Calu3 (cell line): Measurements from ENCODE around the gene DDX20. TPM values are rescaled to one million over a fixed set of nuclear protein-coding genes. Genes with fewer than 3 reads are reported as not detected.

Source experiments
- BruUV-seq: library from RNA; stranded (reverse); fragments of 400-500 nt; replicated peaks from 2 replicates; lab custom pipeline; 2021; lab: Mats Ljungman, UMichigan
- CTCF ChIA-PET: fragments of 300-600 bp; sonication (Branson Sonifier 250); formaldehyde crosslinking; loops from one replicate; lab custom pipeline; 2022; ENCODE audit warnings: antibody characterized with exemption; lab: Charles Lee
- DNase-seq: peaks from one replicate; pipeline ENCODE4 v3.0.0; 2022
- H3K27ac Mint-ChIP-seq: one replicate; pipeline ENCODE4 v1.8.0; 2022; ENCODE audit warnings: mixed read lengths; ENCODE audit not compliant: unreplicated experiment
- H3K27me3 Mint-ChIP-seq: one replicate; pipeline ENCODE4 v1.8.0; 2022; ENCODE audit warnings: mixed read lengths; ENCODE audit not compliant: unreplicated experiment
- H3K36me3 Mint-ChIP-seq: one replicate; pipeline ENCODE4 v1.8.0; 2022; ENCODE audit warnings: mild to moderate bottlenecking, moderate library complexity, mixed read lengths; ENCODE audit not compliant: insufficient read depth, unreplicated experiment
- H3K4me1 Mint-ChIP-seq: one replicate; pipeline ENCODE4 v1.8.0; 2022; ENCODE audit warnings: mild to moderate bottlenecking, low read depth, mixed read lengths; ENCODE audit not compliant: unreplicated experiment
- H3K4me3 Mint-ChIP-seq: one replicate; pipeline ENCODE4 v1.8.0; 2022; ENCODE audit warnings: mild to moderate bottlenecking, low read depth, moderate library complexity, mixed read lengths; ENCODE audit not compliant: unreplicated experiment
- H3K9me3 Mint-ChIP-seq: one replicate; pipeline ENCODE4 v1.8.0; 2022; ENCODE audit warnings: low read depth, mixed read lengths; ENCODE audit not compliant: unreplicated experiment
- intact Hi-C: fragments of 100-400 bp; cut with micrococcal nuclease; formaldehyde crosslinking; loops from one replicate; pipeline ENCODE4 v1.10.0; 2022; ENCODE audit not compliant: unreplicated experiment
- total RNA-seq: library from RNA; stranded (reverse); gene quantifications from 2 replicates; pipeline ENCODE4 v1.2.3, GENCODE V29; 2022
- TF ChIP-seq, protein P1 (sequence below): fragments of 200-600 bp; IDR thresholded peaks from one replicate; pipeline ENCODE4 v1.8.0; 2022; ENCODE audit warnings: antibody characterized with exemption; ENCODE audit not compliant: unreplicated experiment

The DDX20 gene
- total RNA-seq, 1 experiment from 2014 or later: 8.9 TPM

DNA sequence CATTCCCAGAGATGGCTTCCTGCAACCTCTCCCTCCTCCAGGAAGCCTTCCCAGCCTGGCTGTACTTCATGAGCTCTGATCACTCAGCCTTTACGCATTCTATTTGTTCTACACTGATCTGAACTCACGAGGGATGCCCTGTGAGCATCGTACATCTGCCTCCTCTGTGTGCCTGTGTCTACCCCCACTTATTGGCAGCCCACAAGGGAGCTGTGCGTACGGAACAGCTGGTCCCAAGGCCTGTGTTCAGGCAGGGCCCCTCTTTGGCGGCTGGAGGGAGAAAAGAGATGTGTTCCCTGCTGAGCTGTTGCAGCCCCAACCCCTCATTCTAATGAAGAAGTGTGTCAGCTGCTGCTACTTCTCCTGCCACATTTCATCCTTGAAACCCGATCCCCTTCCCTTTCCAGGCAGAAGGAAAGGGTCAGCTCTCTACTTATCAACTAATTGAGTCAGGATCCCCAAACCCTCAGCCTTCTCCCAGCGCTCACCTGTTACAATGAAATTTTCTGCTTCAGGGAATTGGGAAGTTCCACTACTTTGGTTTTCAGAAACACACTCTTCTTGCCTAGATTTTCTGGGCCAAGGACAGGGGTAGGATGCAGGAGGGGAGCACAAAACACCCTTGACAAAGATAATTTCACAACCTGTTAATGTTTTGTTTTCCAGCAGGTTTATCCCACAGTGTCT, 19.7 kb upstream of the DDX20 start:
- CTCF ChIA-PET: no interaction called here
- Mint-ChIP-seq H3K36me3 (peaks cover 27% of the 10 kb centered on the region), H3K4me1 (peaks cover 24% of the 10 kb centered on the region), H3K27ac (no peak overlapping the region), H3K9me3 (no peaks in the 10 kb centered on the region), H3K4me3 (no peak overlapping the region), H3K27me3 (peaks cover 56% of the 10 kb centered on the region)
- TF ChIP-seq, protein P1, sequence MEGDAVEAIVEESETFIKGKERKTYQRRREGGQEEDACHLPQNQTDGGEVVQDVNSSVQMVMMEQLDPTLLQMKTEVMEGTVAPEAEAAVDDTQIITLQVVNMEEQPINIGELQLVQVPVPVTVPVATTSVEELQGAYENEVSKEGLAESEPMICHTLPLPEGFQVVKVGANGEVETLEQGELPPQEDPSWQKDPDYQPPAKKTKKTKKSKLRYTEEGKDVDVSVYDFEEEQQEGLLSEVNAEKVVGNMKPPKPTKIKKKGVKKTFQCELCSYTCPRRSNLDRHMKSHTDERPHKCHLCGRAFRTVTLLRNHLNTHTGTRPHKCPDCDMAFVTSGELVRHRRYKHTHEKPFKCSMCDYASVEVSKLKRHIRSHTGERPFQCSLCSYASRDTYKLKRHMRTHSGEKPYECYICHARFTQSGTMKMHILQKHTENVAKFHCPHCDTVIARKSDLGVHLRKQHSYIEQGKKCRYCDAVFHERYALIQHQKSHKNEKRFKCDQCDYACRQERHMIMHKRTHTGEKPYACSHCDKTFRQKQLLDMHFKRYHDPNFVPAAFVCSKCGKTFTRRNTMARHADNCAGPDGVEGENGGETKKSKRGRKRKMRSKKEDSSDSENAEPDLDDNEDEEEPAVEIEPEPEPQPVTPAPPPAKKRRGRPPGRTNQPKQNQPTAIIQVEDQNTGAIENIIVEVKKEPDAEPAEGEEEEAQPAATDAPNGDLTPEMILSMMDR: no peak
- DNase-seq: no peak
- no TSS peak for BruUV-seq
- intact Hi-C loops: no loop called here

DNA sequence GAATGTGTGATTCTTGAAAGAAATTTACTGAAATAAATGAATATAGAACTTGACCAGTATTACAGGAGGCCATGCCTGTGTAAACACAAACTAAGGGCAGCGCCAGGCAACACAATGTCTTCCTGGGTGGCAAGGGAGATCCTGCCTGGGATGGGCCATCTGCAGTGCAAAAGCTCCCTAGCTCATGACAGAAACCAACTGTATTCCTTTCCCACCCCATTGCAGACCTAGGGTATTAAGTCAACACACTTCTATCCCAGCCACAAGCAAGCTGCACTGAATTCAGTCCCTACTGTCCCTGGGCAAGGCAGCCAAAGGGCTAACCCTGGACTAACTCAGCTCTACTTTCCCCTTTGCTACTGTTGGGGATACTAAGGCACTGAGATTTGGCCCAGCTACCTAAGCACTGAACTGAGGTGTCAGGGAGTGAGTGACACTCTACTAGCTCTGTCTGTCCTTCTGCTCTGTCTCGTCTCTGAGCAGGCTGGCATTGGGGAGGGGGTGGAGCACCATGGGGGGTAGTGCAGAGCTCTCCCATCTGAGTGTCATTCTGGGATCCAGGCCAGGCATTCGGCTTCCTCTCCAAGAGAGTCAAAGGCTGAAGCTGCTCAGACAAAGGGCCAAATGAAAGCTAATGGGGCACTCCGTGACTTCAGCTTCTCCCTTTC, 19.0 kb upstream of the DDX20 start:
- Mint-ChIP-seq H3K4me3 (no peak overlapping the region), H3K9me3 (no peaks in the 10 kb centered on the region), H3K27ac (no peak overlapping the region), H3K4me1 (peaks cover 24% of the 10 kb centered on the region), H3K27me3 (peaks cover 62% of the 10 kb centered on the region), H3K36me3 (peaks cover 27% of the 10 kb centered on the region)
- DNase-seq: no peak
- intact Hi-C loops: no loop called here
- no TSS peak for BruUV-seq
- CTCF ChIA-PET: no interaction called here
- TF ChIP-seq, protein P1: no peak

DNA sequence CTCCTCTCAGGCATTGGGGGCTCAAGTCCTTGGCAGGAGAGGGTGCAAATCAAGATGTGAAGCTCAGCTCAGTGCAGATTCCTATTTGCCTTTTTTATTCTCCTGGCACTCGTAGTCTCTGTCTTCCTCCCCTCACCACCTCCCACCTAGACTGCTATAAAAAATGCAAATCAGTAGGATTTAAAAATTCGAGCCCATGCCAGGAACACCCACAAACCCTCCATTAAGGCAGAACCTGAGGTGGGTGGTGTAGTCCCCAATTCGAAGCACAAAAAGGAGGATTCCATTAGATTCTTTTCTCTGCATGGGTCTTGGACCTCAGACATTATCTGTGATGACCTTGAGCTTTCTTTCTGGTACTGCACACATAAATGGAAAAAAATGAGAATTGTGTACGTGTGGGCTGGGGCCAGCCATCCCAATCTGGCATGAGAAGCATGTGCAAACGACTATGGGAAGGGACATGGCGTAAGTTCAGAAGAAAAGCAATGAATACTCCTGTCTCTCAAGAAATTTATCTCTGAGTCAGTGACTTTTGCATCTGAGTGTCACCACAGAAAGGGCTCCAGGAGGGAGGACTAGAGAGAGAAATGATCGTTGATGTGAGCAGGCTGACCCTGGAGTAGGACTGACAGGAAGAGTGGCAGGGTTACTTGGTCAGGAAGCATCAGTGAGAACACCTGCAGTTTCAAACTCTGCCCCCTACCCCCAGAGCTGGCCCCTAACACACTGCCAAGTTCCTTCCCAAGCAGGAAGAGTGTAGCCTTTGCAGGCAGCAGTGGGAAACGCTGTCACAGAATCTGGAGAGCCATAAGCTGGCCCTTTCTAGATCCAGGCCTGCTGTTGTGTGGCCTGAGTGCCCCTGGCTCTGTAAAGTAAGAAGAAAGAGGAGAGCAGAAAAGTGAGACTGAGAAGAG, 18.2 kb upstream of the DDX20 start:
- H3K27ac Mint-ChIP-seq: no peak overlapping the region
- CTCF ChIA-PET: no interaction called here
- peak overlapping the region; percentile 86 for H3K4me3 Mint-ChIP-seq
- intact Hi-C loops: no loop called here
- peaks cover 24% of the 10 kb centered on the region for H3K4me1 Mint-ChIP-seq
- peaks cover 27% of the 10 kb centered on the region for H3K36me3 Mint-ChIP-seq
- TF ChIP-seq, protein P1: no peak
- no TSS peak for BruUV-seq
- H3K9me3 Mint-ChIP-seq: no peaks in the 10 kb centered on the region
- DNase-seq: no peak
- H3K27me3 Mint-ChIP-seq: peaks cover 64% of the 10 kb centered on the region

DNA sequence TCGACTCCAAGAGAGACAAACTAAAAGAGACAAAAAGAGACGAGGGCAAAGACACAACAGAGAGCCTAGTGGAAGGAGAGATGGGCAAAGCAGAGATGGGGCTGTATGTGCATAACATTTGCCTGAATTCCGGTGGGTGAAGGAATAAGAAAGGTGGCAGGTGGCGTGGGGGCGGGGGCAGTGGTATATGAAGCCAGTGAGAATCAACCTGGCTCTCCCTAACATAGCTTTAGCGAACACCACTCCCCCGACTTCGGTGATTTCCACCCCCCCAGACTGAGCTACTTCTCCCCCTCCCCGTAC, 17.6 kb upstream of the DDX20 start:
- Mint-ChIP-seq H3K9me3 (no peaks in the 10 kb centered on the region), H3K4me3 (peak overlapping the region; percentile 86), H3K27ac (no peak overlapping the region), H3K27me3 (peaks cover 62% of the 10 kb centered on the region), H3K36me3 (peaks cover 27% of the 10 kb centered on the region), H3K4me1 (peaks cover 24% of the 10 kb centered on the region)
- DNase-seq: no peak
- TF ChIP-seq, protein P1: no peak
- intact Hi-C loops: no loop called here
- no TSS peak for BruUV-seq
- CTCF ChIA-PET: interaction anchor here (1.6 kb wide), 1 partner anchor 23 kb away, joined by 4 read pairs; no protein-coding TSS in a partner anchor
